ENCODE data around the gene CHMP6. TPM values are rescaled to one million over a fixed set of nuclear protein-coding genes. Genes with fewer than 3 reads are reported as not detected.

Gene CHMP6
- total RNA-seq, 1 donor from 2014 or later, result 19.5 TPM

GRCh38 chr17:81034779-81035520 lies 43.3 kb downstream of the CHMP6 start, which contains the start of gene BAIAP2:
Gene BAIAP2 (plus strand): TSS chr17:81035151. CDS start chr17:81035255, 104 bp downstream.
- peak; percentile 78 for ATAC-seq
- DNase-seq, result peak; percentile 99
- intact Hi-C loops (cut with micrococcal nuclease), result no loop called here

GRCh38 chr17:81035521-81036196 lies 44.0 kb downstream of the CHMP6 start:
- intact Hi-C loops (cut with micrococcal nuclease), result no loop called here
- ATAC-seq, result no peak
- peak; percentile 46 for DNase-seq

- intact Hi-C loops (cut with micrococcal nuclease), result no loop called here
- ATAC-seq, result no peak
- peak; percentile 31 for DNase-seq
These were observed 44.7 kb downstream of the CHMP6 start for GRCh38 chr17:81036197-81036941.

GRCh38 chr17:81037026-81037797 lies 45.6 kb downstream of the CHMP6 start:
- ATAC-seq (peak; percentile 75), DNase-seq (peak; percentile 88)
- intact Hi-C loops (cut with micrococcal nuclease), result no loop called here

GRCh38 chr17:81037798-81038733 lies 46.4 kb downstream of the CHMP6 start:
- ATAC-seq (peak; percentile 24), DNase-seq (peak; percentile 50)
- intact Hi-C loops (cut with micrococcal nuclease), result no loop called here

- intact Hi-C loops (cut with micrococcal nuclease), result no loop called here
- no peak for ATAC-seq
- DNase-seq, result no peak
These were observed 47.5 kb downstream of the CHMP6 start for GRCh38 chr17:81039096-81039495.

GRCh38 chr17:81039854-81040758 lies 48.5 kb downstream of the CHMP6 start:
- ATAC-seq (no peak), DNase-seq (no peak)
- intact Hi-C loops (cut with micrococcal nuclease), result no loop called here

- no peak for ATAC-seq
- no peak for DNase-seq
These were observed 49.2 kb downstream of the CHMP6 start for GRCh38 chr17:81040791-81041337.

GRCh38 chr17:81042606-81043005 lies 51.0 kb downstream of the CHMP6 start:
- intact Hi-C loops (cut with micrococcal nuclease), result no loop called here
- DNase-seq, result no peak

More at GRCh38 chr17:81040791-81041337, 49.2 kb downstream of the CHMP6 start:
- intact Hi-C loops (cut with micrococcal nuclease), result no loop called here

GRCh38 chr17:81043319-81043724 lies 51.7 kb downstream of the CHMP6 start:
- ATAC-seq (no peak), DNase-seq (no peak)
- intact Hi-C loops (cut with micrococcal nuclease), result no loop called here

More at GRCh38 chr17:81042606-81043005, 51.0 kb downstream of the CHMP6 start:
- ATAC-seq, result no peak

GRCh38 chr17:81043725-81044427 lies 52.2 kb downstream of the CHMP6 start:
- ATAC-seq, result peak; percentile 10
- no peak for DNase-seq
- intact Hi-C loops (cut with micrococcal nuclease), result no loop called here

- DNase-seq (no peak), ATAC-seq (no peak)
- intact Hi-C loops (cut with micrococcal nuclease), result no loop called here
These were observed 52.8 kb downstream of the CHMP6 start for GRCh38 chr17:81044428-81044763.

- ATAC-seq, result peak; percentile 87
- intact Hi-C loops (cut with micrococcal nuclease), result no loop called here
- peak; percentile 98 for DNase-seq
These were observed 53.3 kb downstream of the CHMP6 start for GRCh38 chr17:81044764-81045589.

GRCh38 chr17:81045590-81046095 lies 54.0 kb downstream of the CHMP6 start:
- DNase-seq (no peak), ATAC-seq (no peak)
- intact Hi-C loops (cut with micrococcal nuclease), result no loop called here

GRCh38 chr17:81046132-81046769 lies 54.6 kb downstream of the CHMP6 start:
- DNase-seq, result no peak
- ATAC-seq, result no peak
- intact Hi-C loops (cut with micrococcal nuclease), result no loop called here

All from left ventricle myocardium superior (tissue), 1 donor.